ENCODE data around the gene KLF3. TPM values are rescaled to one million over a fixed set of nuclear protein-coding genes. Genes with fewer than 3 reads are reported as not detected.

The KLF3 gene
- total and polyA plus RNA-seq, 11 donors, result 7.4 to 36.4 (median 20.8) TPM

DNA sequence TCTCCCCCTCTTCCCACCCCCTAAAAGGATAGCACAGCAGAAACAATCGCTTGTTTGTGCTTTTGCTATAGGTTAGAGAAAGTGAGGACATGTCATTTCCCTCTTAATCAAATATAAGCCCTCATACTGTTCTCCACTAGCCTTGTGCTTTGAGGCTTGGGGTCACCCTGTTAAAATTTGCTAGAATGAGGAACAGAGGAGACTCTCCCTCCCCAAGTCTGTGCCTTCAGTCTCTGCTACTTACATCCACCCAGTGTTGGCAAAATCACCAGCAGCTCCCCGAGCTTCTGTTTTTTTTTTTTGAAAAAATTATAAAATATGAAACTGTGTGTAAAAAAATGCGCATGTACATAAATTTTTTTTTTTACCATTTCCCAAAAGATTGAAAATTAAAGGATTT lies 19.3 kb downstream of the KLF3 start:
- WGBS, 4 donors, result 73 to 80% (median 78%) methylated on average over 3 of the region's 3 CpGs
- peak overlapping the region in 1 of 12 donors; percentile 21 for H3K27ac ChIP-seq
- H3K9me3 ChIP-seq, result peaks cover 0 to 4% (median 0%) of the 10 kb centered on the region in 12 donors
- H3K27me3 ChIP-seq, result no peaks in the 10 kb centered on the region
- TF ChIP-seq, protein P1, sequence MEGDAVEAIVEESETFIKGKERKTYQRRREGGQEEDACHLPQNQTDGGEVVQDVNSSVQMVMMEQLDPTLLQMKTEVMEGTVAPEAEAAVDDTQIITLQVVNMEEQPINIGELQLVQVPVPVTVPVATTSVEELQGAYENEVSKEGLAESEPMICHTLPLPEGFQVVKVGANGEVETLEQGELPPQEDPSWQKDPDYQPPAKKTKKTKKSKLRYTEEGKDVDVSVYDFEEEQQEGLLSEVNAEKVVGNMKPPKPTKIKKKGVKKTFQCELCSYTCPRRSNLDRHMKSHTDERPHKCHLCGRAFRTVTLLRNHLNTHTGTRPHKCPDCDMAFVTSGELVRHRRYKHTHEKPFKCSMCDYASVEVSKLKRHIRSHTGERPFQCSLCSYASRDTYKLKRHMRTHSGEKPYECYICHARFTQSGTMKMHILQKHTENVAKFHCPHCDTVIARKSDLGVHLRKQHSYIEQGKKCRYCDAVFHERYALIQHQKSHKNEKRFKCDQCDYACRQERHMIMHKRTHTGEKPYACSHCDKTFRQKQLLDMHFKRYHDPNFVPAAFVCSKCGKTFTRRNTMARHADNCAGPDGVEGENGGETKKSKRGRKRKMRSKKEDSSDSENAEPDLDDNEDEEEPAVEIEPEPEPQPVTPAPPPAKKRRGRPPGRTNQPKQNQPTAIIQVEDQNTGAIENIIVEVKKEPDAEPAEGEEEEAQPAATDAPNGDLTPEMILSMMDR (IDR thresholded peaks at IDR 0.05), result no peak
- TF ChIP-seq POLR2A (IDR thresholded peaks at IDR 0.05), result no peak
- ATAC-seq, result no peak
- H3K36me3 ChIP-seq, result peaks cover 0 to 86% (median 48%) of the 10 kb centered on the region in 9 donors
- DNase-seq, result no peak
- intact Hi-C loops (cut with DNase I), result no loop called here
- peaks cover 15 to 93% (median 72%) of the 10 kb centered on the region in 12 donors for H3K4me1 ChIP-seq
- no peak overlapping the region for H3K4me3 ChIP-seq

DNA sequence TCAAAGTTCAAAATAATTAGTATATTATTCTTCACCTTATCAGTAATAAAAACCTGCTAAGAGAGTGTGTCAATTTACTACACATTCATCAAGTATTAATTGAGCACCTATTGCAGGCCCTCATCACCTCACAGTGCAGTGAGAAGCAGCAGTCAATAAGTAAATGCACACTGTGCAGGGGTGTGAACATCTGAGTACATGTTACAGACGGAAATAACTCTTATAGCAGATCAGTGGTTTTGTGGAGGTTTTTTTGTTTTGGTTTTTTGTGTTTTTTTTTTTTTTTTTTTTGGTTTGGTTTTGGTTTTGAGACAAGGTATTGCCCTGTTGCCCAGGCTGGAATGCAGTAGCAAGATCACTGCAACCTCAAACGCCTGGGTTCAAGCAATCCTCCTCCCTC lies 20.3 kb downstream of the KLF3 start:
- Histone ChIP-seq H3K9me3 (no peaks in the 10 kb centered on the region), H3K36me3 (peaks cover 0 to 86% (median 58%) of the 10 kb centered on the region in 9 donors), H3K27ac (no peak overlapping the region), H3K27me3 (no peaks in the 10 kb centered on the region), H3K4me3 (no peak overlapping the region), H3K4me1 (peaks cover 15 to 94% (median 75%) of the 10 kb centered on the region in 12 donors)
- intact Hi-C loops (cut with DNase I), result no loop called here
- TF ChIP-seq, protein P1 (IDR thresholded peaks at IDR 0.05), result no peak
- TF ChIP-seq POLR2A (IDR thresholded peaks at IDR 0.05), result no peak
- no peak for ATAC-seq
- 76 to 84% (median 81%) methylated on average over 2 of the region's 2 CpGs for WGBS, 4 donors
- no peak for DNase-seq

DNA sequence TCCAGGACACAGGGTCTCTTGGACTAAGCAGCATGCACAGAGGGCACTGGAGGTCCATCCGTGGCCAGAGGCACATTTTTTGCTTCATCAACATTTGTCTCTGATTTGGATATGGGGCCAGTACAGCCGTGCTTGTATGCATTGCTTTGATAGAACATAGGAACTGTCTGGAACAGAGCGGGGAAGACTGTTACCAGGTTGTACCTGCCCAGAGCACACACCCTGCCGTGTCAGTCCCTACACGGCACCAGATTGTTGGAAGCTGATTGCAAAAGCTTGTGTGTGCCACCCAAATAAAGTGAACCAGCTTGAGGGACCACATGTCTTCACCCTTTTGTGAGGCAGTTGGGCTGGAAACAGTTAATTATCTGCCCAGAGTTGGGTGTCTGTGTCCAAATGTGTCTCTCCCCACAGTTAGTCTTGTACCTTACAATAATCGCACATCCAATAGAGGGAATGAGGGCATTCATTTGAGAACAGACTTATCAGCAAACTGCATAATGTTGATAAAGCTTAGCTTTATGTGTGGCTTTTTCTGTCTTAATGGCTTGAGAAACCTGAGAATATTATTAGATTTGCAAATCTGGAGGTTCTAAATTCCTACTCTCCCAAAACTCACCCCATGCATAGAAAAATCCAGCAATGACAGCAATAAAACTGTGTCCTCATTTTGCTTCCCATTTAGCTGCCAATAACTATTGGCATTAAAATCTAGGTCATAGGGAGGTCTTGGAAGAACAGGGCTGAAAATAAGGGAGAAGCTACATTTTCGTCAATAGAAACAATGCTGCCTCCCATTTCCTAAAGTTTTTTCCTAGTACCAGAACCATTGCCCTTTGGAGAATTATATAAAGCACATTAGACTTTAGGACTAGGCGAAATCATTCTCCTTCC lies 21.2 kb downstream of the KLF3 start:
- intact Hi-C loops (cut with DNase I), result no loop called here
- ATAC-seq (peak in 1 of 4 donors; percentile 10), DNase-seq (no peak)
- WGBS, 4 donors, result 51 to 61% (median 54%) methylated on average over 8 of the region's 8 CpGs
- TF ChIP-seq POLR2A (IDR thresholded peaks at IDR 0.05), result no peak
- TF ChIP-seq, protein P1 (IDR thresholded peaks at IDR 0.05), result no peak
- peaks cover 0 to 88% (median 67%) of the 10 kb centered on the region in 9 donors for H3K36me3 ChIP-seq
- H3K4me1 ChIP-seq, result peaks cover 15 to 93% (median 77%) of the 10 kb centered on the region in 12 donors
- no peaks in the 10 kb centered on the region for H3K9me3 ChIP-seq
- H3K27me3 ChIP-seq, result no peaks in the 10 kb centered on the region
- H3K27ac ChIP-seq, result peak overlapping the region in 6 of 12 donors; percentile 4 to 44 (median 21)
- H3K4me3 ChIP-seq, result no peak overlapping the region

DNA sequence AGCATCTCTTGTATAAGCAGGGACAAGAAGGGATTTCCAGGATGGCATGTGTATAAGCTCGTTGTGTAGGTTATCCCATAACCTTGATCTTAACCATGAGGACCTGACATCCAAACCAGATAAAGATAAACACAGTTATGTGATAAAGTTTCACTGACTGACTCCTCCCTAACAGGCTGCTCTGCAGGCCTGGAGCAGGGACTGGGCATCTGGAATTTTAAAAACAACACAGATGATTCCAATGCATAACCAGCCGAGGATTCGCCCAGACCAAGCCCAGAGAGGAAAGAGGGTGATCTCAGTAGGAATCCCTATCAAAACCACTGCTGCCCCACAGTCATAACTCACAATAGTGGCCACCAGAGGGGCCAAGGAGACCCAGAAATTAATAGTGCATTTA lies 22.7 kb downstream of the KLF3 start:
- TF ChIP-seq, protein P1 (IDR thresholded peaks at IDR 0.05), result no peak
- TF ChIP-seq POLR2A (IDR thresholded peaks at IDR 0.05), result no peak
- 32 to 51% (median 39%) methylated on average over 3 of the region's 3 CpGs for WGBS, 4 donors
- no peaks in the 10 kb centered on the region for H3K27me3 ChIP-seq
- ATAC-seq (no peak), DNase-seq (no peak)
- intact Hi-C loops (cut with DNase I), result no loop called here
- peaks cover 0 to 88% (median 68%) of the 10 kb centered on the region in 9 donors for H3K36me3 ChIP-seq
- H3K4me1 ChIP-seq, result peaks cover 10 to 92% (median 77%) of the 10 kb centered on the region in 12 donors
- peak overlapping the region in 2 of 12 donors; percentile 8 to 28 for H3K27ac ChIP-seq
- no peaks in the 10 kb centered on the region for H3K9me3 ChIP-seq
- H3K4me3 ChIP-seq, result no peak overlapping the region

All from heart left ventricle (tissue), 16 donors.